Measurements from ENCODE around the gene ZMYND12.

ZMYND12 gene

GRCh38 chr1:42392255-42392654 lies 63.6 kb downstream of the ZMYND12 start:
- DNase-seq (ENCODE audit: low read depth), result no peak

- DNase-seq (ENCODE audit: low read depth), result no peak
Measured at GRCh38 chr1:42386051-42386450, 69.8 kb downstream of the ZMYND12 start.

GRCh38 chr1:42385283-42385682 lies 70.5 kb downstream of the ZMYND12 start:
- DNase-seq (ENCODE audit: low read depth), result no peak

- no peak for DNase-seq (ENCODE audit: low read depth)
Measured at GRCh38 chr1:42381280-42381673, 74.5 kb downstream of the ZMYND12 start.

- peak; percentile 14 for DNase-seq (ENCODE audit: low read depth)
Measured at GRCh38 chr1:42380586-42381279, 75.1 kb downstream of the ZMYND12 start, which contains the start of gene RIMKLA. Gene RIMKLA, plus strand, starts transcription at chr1:42380792. Its CDS starts 143 bp downstream, at chr1:42380935.

Data from activated T-helper 9 cell treated with anti-CD3 and anti-CD28 coated beads, Interleukin-2, amount 50 U/mL, for 16 hours (primary cell).